HG03520 (cell line): ENCODE results near the gene SLC22A25.
"Not testable (repeated sequence)": the region's sequence is repeated elsewhere in the genome, so short reads cannot be mapped to it uniquely, and the experiment has no call there.

Experiments used
- ATAC-seq: cut with Tn5 transposase; IDR thresholded peaks from one replicate; pipeline ENCODE4 v1.9.1; 2021; ENCODE audit warnings: mild to moderate bottlenecking, moderate library complexity; ENCODE audit not compliant: unreplicated experiment

Gene SLC22A25

DNA sequence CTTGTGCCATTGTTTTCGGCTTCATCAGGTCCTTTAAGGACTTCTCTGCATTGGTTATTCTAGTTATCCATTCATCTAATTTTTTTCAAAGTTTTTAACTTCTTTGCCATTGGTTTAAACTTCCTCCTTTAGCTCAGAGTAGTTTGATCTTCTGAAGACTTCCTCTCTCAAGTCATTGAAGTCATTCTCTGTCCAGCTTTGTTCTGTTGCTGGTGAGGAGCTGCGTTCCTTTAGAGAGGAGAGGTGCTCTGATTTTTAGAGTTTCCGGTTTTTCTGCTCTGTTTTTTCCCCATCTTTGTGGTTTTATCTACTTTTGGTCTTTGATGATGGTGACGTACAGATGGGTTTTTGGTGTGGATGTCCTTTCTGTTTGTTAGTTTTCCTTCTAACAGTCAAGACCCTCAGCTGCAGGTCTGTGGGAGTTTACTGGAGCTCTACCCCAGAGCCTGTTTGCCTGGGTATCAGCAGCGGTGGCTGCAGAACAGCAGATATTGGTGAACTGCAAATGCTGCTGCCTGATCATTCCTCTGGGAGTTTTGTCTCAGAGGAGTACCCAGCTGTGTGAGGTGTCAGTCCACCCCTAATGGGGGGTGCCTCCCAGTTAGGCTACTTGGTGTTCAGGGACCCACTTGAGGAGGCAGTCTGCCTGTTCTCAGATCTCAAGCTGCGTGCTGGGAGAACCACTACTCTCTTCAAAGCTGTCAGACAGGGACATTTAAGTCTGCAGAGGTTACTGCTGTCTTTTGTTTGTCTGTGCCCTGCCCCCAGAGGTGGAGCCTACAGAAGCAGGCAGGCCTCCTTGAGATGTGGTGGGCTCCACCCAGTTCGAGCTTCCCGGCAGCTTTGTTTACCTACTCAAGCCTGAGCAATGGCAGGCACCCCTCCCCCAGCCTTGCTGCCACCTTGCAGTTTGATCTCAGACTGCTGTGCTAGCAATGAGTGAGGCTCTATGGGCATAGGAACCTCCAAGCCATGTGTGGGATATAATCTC is 7.6 kb downstream of the SLC22A25 start:
- ATAC-seq = not testable (repeated sequence)

GRCh38 chr11:63229815-63230214 is 13.6 kb downstream of the SLC22A25 start:
- no peak for ATAC-seq

- ATAC-seq = no peak
Observed at GRCh38 chr11:63227521-63228107, 15.8 kb downstream of the SLC22A25 start.

DNA sequence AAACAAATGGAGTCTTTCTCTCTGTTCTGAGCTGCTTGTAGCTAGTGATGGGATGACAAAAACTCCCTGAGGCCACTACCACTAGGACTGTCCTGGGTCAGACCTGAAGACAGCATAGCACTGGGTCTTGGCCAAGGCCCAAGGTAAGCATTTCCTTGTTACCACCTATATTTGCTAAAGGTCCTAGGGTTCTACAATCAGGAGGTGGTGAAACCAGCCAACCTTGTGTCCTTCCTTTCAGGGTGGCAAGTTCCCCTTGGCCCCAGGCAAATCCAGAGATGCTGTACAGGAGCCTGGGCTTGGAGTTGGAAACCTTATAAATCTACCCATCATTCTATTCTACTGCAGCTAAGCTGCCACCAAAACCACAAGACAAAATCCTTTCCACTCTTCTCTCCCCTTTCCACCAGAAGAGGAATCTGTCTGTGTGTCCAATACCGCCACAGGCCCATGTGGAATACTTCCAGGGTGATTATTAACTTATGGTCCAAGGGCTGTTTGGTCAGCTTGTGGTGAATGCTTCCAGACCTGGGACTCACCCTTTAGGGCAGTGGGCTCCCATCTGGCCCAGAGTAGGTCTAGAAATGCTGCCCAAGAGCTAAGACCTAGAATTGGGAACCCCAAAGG is 16.8 kb downstream of the SLC22A25 start:
- ATAC-seq = no peak

DNA sequence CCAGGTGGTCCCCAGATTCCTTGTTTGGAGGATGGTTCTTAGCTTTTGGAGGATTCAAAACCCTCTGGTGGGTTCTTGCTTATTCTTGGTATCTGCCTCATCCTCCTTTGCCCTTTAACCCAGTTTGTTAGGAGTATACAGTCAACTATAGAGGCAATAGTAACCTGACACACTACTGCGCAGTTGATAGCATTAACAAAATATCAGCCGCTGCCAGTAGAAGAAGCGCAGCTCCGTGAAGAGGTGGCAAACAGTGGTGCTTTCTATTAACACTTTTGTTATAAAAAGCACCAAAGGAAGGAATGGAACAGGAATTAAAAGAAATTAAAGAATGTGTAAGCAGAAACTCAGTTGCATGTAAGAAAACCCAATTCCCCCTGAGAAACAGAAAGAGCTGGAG is 29.3 kb downstream of the SLC22A25 start:
- no peak for ATAC-seq

GRCh38 chr11:63212742-63213141 is 30.7 kb downstream of the SLC22A25 start:
- no peak for ATAC-seq

- ATAC-seq = no peak
Observed at GRCh38 chr11:63210111-63210510, 33.3 kb downstream of the SLC22A25 start.
